RPMI7951 (cell line): Measurements from ENCODE around the gene SCLT1. TPM values are rescaled to one million over a fixed set of nuclear protein-coding genes. Genes with fewer than 3 reads are reported as not detected.
A peak's percentile ranks its signal among the peaks of the same experiment; 100 is the strongest.

Experiments
- DNase-seq: peaks from one replicate; pipeline ENCODE4 v3.0.0-alpha.2; 2012; ENCODE audit warnings: low read depth
- total RNA-seq: library from RNA; depleted of rRNA; stranded (reverse); fragments of >200 nt; shearing (Covaris generic); gene quantifications from 2 replicates; pipeline ENCODE4 v1.2.3, GENCODE V29; 2014

Gene SCLT1
- total RNA-seq, 1 experiment from 2014 or later: 23.8 TPM

DNA sequence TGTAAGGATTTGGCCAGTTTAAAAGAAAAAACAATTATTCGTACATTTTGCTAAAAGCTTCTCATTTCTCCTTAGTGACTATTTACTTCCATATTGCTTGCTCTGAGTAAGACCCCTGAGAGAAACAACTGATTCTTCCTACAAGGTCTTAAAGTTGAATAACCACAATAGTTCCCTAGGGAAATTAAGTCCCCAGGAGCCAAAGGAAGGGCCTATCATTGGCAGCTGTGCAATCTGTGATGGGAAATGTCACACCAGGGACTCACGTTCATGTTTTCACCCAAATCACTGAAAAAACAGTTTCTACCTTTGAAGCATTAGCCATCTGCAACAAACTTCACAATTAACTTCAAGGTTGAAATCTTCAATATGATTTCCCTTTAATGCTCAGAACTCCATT lies 217.1 kb downstream of the SCLT1 start:
- DNase-seq: no peak

DNA sequence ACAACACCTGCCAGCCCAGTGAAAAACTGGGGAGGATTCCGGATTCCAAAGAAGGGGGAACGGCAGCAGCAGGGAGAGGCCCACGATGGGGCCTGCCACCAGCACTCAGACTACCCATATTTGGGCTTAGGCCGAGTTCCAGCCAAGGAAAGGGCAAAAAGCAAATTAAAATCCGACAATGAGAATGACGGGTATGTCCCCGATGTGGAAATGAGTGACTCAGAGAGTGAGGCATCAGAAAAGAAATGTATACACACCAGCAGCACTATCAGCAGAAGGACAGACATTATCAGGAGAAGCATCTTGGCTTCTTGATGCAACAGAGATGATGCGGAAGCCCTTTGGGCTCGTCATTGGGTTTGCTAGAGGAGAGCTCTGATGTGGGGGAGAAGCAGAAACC lies 221.4 kb downstream of the SCLT1 start:
- peak; percentile 89 for DNase-seq

DNA sequence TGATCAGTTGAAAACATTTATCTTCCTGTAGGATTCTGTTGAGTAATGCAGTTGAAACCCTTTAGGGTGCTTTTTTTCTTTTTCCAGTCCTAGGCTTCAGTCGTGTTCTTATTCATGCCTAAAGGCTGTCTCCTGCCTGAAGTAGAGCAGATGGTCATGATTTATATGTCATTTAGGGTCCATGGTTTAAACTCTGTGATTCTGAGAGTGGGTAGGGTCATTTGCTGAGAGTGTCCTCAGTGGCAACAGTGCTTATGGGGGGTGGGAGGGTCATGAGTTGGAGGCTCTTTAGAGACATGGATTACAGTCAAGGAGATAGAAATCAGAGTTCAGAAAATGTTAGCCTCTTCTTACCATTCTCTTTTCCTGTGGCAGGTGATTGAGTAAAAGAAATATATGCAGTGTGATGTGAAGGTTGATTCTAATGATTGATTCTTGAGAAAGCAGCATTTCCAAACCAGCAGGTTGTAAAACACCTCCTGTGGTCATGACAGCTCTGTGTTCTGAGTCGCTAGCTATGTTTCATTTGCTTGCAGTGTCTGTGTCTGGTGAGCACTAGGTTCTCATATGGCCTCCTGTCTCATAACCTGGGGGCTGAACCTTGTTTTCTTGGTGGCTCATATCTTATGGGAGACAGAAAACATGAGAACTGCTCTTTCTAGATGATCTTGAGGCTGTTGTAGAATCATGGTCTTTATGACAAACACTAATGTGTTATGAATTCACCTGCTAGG lies 223.4 kb downstream of the SCLT1 start:
- DNase-seq: no peak

DNA sequence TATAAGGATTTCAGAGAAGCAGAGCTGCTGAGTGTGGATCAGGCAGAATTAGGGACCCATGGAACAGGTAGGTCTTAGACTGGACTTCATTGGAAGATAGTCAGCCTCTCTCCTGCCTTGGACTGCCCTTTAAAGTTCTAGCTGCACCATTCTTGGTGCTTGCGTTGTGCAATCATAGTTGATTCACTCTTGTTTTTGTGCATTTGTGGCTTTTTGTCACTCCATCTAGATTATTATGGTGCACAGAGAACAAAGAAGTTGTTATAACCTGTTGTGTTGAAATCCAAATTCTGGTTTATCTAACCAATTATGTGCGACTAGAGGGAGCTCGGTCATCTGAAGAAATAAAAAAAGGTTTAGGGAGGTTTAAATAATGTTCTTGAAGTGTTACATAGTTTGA lies 224.6 kb downstream of the SCLT1 start:
- DNase-seq: peak; percentile 31

DNA sequence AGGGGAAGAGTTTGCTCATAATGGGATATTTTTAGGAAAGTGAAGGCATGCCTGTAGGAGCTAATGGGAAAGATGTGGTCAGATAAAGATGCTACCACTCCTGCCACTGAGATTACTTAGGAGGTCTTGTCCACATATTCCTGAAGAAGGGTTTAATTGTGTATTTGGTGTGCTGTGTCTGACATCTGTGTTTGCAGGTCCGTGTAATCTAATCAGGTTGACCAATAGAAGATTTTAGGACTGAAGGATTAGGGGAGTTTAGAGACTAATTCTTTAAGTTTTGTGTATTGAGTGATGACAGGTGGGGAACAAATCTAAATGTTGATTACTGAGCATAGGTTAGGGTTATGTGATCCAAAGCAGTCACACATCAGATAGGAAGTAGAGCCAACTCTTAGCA lies 226.6 kb downstream of the SCLT1 start:
- DNase-seq: no peak

DNA sequence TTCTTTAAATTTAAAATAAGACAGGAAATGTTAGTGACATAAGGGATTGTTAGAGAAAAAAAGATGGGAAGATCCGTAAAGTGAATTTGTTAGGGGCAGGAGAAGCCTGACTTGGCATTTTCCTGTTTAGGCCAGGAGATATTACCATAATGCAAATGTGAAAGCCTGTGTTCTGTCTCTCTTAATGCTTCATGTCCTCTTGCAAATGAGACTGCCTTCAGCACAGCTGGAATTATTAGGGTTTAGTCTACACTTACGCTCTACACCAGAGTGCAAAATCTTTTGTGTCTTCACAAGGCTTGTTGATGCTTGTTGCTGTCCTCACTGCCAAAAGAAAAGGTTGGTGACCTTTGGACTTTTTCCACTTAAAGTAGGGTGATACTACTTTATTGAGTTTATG lies 227.1 kb downstream of the SCLT1 start:
- no peak for DNase-seq

DNA sequence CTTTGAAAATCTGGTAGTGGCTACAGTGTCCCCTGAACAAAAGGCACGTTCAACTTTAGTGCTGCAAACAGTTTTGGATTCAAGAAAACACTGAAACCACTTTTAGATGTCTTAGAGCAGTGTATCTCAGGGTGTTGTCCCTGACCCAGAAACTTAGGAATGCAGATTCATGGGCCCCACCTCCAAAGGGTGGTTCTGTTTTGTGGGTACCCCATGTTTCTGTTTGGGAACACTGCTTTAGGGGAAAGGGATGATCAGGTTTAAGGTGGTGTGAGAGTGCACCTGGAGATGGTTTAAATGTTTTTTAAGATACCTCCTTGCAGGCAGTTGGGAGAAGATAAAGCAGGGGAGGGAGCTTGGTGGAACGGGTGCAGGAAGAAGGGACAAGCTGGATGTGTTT lies 228.2 kb downstream of the SCLT1 start:
- no peak for DNase-seq

DNA sequence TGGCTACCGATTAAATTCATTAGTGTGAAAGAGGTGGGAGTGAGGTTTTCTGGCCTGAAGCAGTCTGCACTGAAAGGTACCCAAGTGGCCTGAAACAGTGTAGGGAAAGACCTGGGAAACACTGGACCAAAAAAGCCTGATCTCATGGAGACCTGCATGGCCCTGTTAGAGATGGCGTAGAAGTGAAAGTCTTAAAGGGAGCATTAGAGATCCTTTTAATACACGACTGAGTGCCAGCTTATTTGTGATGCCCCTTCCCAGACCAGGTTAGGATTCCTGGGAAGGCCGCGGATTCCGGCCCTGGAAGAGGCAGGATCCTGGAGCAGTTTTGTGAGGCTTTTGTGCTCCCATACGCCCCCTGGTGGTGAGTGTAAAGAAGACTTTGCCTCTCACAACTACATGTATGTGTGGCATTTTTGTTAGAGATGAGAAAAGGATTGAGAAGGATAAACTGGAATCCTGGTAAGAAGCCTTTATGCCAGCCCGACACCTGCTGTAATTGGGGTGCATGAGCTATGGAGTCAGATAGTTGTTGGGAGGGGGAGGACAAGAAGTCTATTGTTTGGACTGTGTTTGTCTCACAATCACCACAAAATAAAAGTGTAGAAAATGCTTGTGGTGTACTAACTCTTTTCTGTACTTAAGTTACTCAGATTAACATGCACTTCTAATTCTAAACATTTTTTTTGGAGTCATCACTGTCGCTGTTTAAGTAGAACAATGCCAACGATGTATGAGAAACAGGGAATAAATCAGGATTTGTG lies 229.8 kb downstream of the SCLT1 start:
- peak; percentile 66 for DNase-seq

DNA sequence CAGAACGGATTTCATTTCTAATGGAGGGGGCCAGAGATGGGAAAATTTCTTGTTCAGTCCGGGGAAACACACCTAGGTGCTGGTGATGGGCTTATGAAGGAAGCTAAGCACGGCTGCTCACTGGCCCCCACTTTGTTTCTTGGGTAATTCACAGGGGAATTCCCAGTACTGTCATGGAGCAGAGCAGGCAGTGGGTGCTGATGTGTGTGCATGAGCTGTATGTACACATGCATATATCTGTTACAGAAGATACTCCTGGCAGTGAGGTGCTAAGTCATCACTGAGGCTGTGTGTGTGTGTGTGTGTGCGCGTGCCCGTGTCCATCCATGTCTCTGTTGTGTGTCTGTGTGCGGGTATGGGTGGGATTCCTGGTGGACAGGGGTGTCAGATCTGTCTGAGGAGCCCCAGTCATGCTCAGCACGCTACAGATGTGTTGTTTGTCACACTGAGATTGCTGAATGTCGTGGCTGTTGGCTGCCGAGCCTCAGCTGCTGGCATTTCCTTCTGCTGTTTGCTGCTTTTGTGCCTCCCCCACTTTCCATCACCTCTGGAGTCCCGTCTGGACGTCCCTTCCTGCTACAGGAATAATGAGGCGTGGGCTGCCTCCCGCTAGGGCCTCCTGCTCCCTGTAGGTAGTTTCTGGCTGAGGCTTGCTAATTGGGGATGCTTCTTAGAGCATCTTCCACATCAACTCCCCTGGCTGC lies 230.6 kb downstream of the SCLT1 start:
- no peak for DNase-seq

DNA sequence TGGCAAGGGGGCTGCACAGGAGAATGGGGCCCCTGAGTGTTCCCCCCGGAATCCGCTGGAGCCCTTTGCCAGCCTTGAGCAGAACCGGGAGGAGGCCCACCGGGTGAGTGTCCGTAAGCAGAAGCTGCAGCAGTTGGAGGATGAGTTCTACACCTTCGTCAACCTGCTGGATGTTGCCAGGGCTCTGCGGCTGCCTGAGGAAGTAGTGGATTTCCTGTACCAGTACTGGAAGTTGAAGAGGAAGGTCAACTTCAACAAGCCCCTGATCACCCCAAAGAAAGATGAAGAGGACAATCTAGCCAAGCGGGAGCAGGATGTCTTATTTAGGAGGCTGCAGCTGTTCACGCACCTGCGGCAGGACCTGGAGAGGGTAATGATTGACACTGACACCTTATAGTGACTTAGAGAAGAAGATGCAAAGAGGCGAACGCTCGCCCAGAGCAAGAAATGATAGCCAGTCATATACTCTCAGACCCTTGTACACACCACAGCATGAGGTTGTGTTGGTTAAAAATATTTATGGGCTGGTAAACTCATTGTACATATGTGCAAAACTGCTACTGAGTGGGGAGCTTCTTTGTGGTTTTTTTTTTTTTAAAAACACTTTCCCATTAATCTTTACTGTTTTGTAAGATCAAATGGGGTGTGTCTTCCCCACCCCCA lies 231.4 kb downstream of the SCLT1 start:
- DNase-seq: no peak

DNA sequence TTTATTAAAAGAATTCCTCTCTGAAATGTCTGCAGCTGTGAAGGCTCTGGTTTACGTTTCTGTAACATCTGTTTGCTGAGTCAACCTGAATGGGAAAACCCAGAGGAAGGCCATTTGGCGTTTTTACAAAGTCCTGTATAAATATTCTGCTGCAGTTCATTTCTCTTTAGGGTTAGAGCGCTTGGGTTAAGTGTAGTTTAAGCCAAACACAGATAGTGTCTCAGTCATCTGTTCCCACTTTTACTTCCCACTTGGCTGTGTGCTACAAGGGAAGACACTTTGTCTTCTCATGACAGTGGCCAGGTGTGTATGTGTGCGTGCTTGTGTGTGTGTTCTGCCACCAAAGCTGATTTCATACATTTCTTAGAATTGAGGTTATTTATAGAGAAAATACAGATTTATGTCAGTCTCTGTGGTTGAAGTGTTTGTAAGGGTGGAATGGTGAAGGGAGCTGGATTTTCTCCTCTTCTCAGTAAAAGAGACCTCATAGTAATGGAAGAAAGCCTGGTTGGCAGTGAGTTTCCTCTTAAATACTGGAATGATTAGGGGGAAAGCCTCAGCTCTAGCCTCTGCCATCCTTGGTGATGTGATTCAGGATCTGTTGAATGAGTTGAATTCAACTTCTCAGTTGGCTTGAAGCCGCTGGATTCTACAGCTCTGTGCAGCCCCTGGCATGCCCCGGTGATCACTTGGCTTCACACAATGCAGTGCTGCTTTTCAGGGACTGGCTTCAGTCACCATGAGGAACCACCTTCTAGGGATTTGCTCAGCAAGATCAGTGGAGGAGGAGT lies 233.3 kb downstream of the SCLT1 start:
- peak; percentile 37 for DNase-seq

DNA sequence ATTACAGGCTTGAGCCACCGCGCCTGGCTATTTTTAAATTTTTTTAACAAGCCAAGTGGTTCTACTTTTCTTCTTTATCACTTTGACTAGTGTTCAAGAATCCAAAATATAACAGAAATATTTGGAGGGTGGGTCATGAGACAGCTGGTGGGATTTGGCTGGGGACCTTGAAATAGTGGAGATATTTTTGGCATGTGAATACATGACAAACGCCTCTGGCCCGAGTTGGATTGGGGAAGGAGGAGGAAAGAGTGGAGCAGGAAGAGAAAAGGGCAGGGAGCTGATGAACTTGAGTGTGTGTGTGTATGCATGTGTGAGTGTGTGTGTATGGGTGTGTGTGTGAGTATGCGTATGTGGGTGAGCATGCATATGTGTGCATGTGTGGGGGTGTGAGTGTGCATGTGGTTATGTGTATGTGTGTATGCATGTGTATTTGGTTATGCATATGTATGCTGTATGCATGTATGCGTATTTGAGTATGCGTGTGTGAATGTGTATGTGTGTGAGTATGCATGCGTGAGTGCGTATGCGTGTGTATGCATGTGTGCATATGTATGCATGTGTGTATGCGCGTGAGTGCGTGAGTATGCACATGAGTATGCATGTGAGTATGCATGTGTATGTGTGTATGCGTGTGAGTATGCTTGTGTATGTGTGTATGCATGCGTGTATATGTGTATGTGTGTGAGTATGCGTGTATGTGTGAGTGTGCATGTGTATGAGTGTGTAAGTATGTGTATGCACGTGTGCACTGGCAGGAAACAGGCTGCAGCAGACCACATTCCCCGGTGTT lies 234.3 kb downstream of the SCLT1 start:
- DNase-seq: peak; percentile 17

DNA sequence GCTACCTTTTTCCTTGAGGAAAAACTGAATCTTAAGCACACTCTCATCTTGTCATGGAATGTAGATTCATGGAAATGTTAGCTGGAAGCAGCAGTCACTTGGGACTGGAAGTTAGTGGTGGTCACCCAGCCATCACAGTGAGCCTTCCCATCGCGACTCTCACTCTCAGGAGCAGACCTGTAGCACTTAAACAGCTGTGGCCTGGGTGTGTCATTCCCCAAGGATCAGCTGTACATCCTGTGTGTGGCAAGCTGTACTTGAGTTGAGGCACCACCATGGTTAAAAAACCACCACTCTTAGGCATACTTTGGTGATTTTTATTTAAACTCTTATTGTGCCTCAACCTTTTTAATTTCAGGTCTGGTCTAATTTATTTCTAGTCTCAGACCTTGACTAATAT lies 237.1 kb downstream of the SCLT1 start:
- DNase-seq: no peak

DNA sequence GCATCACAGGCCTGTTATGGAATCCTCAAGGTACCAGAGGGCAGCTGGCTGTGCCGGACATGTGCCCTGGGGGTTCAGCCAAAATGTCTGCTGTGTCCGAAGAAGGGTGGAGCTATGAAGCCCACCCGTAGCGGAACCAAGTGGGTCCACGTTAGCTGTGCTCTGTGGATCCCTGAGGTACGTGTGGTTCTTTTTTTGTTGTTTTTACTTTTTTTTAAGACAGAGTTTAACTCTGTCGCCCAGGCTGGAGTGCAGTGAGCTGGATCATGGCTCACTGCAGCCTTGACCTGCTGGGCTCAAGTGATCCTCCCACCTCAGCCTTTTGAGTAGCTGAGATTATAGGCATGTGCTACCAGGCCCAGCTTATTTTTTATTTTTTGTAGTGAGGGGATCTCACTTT lies 237.7 kb downstream of the SCLT1 start:
- no peak for DNase-seq

DNA sequence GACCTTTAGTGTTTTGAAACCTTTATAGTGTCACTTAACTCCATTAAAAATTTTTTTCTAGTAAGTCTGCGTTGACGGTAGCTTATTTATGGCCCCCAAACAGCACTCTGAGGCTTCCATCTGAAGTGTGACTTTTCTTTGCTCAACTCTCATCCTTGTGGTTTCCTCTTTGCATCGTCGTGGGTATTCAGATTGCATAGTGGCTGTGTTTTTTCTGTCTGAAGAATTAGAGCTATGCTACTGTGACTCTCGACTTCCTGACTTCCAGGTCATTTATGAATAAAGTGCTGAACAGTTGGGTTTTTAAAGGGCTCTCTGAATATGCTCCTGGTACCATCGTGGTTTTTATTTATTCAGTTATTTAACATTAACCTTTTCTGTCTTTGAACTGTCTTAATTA lies 238.9 kb downstream of the SCLT1 start:
- no peak for DNase-seq

DNA sequence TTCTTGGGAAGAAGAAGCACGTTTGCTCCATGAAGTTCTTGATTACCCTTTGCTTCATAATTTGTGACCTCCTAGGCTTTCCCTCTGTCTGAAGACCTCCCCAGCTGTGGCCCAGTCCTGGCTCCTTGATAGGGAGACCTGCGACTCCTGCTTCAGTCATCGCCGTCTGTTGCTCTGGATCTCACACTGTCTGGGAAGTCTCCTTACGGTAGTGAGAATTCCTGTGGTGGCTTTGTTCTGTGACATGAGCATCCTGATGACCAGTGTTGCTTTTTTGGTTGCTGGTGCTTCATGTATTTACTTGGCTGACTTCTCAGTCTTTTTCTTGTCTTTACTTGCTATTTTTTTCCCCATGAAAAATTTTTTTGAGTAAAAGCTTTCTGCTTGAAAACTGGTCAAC lies 239.6 kb downstream of the SCLT1 start:
- DNase-seq: no peak

DNA sequence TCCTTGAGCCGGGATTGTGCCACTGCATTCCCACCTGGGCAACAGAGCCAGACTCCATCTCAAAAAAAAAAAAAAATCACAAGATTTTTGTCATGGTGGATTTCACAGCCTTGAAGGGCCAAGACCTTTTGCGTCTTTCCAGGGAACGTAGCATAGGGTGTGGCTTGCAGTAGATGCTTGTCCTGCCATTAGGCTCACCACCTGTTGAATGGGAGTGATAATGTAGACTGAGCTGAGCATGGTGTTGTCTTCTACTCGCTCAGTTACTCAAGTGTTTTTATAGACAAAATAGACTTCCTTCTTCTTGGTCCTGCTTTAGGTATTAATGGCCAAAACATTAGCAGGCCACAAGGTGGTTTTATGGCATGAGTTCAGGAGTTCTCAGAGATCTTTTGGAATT lies 243.1 kb downstream of the SCLT1 start:
- DNase-seq: no peak

DNA sequence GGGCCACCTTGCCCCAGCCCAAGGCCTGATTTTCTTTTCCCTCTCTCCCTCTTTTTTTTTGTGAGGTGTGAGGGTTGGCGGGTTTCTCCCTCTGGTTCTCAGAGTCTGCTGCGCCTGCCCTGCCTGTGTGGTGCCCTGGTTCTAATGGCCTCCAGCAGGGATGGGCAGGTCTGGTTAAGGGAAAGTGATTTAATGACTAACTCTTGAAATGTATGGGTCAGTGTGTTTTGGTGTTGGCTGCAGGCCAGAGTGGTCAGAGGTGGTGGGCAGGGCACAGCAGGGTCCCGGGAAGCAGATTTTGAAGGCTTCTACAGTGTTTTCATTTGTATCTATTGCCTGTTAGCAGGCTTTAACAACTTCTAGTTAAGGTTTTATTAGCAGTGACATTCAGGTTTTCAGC lies 244.9 kb downstream of the SCLT1 start:
- DNase-seq: no peak

DNA sequence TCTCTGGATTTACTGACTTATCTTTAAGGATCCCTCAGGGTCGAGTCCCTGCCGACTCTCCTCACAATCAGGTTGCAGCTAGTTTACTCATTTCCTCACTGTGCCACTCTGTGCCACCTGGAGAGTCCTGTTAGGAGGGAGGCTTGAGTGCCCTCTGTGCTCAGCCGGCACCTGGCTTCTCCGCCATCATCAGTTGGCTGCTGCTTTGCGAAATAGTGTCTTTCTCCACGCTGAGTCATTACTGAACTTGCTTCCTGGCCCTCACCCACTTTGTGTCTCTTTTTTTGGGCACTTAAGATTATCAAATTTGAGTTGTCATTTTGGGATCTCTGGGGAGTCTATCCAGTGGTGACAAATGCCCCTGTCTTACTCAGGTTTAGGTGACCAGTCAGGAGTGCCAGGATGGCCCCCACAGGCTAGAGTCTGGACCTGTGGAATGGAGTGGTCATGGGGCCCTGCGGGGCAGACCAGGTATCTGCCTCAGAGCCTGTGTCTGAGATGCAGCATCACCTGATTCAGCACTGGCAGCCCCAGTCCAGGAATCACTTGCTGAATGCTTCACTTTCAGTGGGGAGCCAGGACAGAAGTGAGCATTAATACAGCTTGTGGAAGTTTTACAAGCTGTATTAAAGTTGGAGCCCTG lies 246.1 kb downstream of the SCLT1 start:
- DNase-seq: no peak

DNA sequence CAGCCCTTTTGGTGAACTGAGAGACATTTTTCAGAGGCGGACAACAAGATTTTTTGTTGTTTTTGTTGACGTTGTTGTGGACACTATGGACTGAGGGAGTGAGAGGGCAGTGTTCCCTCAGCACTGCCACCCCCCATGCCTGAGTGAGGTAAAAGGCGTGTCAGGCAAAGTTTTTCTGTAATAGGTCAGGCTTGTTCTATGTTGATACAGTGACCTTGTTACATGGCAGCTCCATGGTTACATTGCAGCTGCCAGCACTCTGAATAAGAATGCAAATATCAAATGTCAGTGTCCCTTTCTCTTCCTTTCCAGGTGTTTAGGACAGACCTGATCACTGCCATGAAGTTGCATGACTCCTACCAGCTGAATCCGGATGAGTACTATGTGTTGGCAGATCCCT lies 247.3 kb downstream of the SCLT1 start:
- DNase-seq: no peak
